ENCODE results near the gene ERC1. TPM values are rescaled to one million over a fixed set of nuclear protein-coding genes. Genes with fewer than 3 reads are reported as not detected.

The ERC1 gene
- total and polyA plus RNA-seq, 9 of the 15 experiments (the other 6 are each of a cell fraction or from before 2014, with no cell fraction given), result 0.74 to 11.8 (median 4.8) TPM

GRCh38 chr12:946212-946611, 44.8 kb upstream of the ERC1 start:
- no peak overlapping the region for H3K27ac ChIP-seq (ENCODE audit: extremely low read depth, low read depth, low read length)
- no peak for ATAC-seq
- H3K79me2 ChIP-seq (ENCODE audit: control insufficient read depth, insufficient read depth, low read length), result peaks cover 36% of the 10 kb centered on the region
- TF ChIP-seq, protein P1, sequence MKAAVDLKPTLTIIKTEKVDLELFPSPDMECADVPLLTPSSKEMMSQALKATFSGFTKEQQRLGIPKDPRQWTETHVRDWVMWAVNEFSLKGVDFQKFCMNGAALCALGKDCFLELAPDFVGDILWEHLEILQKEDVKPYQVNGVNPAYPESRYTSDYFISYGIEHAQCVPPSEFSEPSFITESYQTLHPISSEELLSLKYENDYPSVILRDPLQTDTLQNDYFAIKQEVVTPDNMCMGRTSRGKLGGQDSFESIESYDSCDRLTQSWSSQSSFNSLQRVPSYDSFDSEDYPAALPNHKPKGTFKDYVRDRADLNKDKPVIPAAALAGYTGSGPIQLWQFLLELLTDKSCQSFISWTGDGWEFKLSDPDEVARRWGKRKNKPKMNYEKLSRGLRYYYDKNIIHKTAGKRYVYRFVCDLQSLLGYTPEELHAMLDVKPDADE (conservative IDR thresholded peaks at IDR 0.05; ENCODE audit: control insufficient read depth, low read depth, low read length), result no peak
- TF ChIP-seq ZBTB9 (CRISPR knock-in tag; IDR thresholded peaks at IDR 0.05), result no peak
- no peak for TF ChIP-seq MYC (IDR thresholded peaks at IDR 0.05; ENCODE audit: low read depth, low read length)
- no peak for TF ChIP-seq MYC (CRISPR knock-in tag; IDR thresholded peaks at IDR 0.05; ENCODE audit: borderline replicate concordance, low read depth)
- TF ChIP-seq, protein P2, sequence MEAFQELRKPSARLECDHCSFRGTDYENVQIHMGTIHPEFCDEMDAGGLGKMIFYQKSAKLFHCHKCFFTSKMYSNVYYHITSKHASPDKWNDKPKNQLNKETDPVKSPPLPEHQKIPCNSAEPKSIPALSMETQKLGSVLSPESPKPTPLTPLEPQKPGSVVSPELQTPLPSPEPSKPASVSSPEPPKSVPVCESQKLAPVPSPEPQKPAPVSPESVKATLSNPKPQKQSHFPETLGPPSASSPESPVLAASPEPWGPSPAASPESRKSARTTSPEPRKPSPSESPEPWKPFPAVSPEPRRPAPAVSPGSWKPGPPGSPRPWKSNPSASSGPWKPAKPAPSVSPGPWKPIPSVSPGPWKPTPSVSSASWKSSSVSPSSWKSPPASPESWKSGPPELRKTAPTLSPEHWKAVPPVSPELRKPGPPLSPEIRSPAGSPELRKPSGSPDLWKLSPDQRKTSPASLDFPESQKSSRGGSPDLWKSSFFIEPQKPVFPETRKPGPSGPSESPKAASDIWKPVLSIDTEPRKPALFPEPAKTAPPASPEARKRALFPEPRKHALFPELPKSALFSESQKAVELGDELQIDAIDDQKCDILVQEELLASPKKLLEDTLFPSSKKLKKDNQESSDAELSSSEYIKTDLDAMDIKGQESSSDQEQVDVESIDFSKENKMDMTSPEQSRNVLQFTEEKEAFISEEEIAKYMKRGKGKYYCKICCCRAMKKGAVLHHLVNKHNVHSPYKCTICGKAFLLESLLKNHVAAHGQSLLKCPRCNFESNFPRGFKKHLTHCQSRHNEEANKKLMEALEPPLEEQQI (IDR thresholded peaks at IDR 0.05), result no peak
- TF ChIP-seq, protein P3, sequence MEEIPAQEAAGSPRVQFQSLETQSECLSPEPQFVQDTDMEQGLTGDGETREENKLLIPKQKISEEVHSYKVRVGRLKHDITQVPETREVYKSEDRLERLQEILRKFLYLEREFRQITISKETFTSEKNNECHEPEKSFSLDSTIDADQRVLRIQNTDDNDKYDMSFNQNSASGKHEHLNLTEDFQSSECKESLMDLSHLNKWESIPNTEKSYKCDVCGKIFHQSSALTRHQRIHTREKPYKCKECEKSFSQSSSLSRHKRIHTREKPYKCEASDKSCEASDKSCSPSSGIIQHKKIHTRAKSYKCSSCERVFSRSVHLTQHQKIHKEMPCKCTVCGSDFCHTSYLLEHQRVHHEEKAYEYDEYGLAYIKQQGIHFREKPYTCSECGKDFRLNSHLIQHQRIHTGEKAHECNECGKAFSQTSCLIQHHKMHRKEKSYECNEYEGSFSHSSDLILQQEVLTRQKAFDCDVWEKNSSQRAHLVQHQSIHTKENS (CRISPR knock-in tag; IDR thresholded peaks at IDR 0.05), result no peak
- TF ChIP-seq MCM3 (IDR thresholded peaks at IDR 0.05), result no peak
- no peaks in the 10 kb centered on the region for H3K9me1 ChIP-seq (ENCODE audit: control insufficient read depth, insufficient read depth, low read length)
- H2AFZ ChIP-seq (ENCODE audit: low read depth, low read length), result no peak overlapping the region
- no peak overlapping the region for H3K4me2 ChIP-seq (ENCODE audit: insufficient read depth, low read length)
- H3K36me3 ChIP-seq (ENCODE audit: control insufficient read depth, insufficient read depth, low read length), result peaks cover 8% of the 10 kb centered on the region; the same call in 1 of the 3 replicates
- H3K4me1 ChIP-seq (replicated peaks in 1 of 2; ENCODE audit: control insufficient read depth in 2 of 2, insufficient read depth in 2 of 2, low read length in 2 of 2), result peaks cover 0 to 8% of the 10 kb centered on the region in 2 experiments; a peak in 2 of 5 replicates
- H3K9me3 ChIP-seq (replicated peaks; ENCODE audit: control insufficient read depth, insufficient read depth, low read depth, low read length), result no peaks in the 10 kb centered on the region
- no peak for DNase-seq (ENCODE audit: extremely low read depth in 1 of 4, low spot score in 3 of 4)
- ChIA-PET POLR2A (interaction anchor here (0.8 kb wide), 1 partner anchor 554 kb away, joined by 3 read pairs; no protein-coding TSS in a partner anchor), CTCF (ENCODE audit: low intra/inter-chr PET ratio) (no interaction called here)
- BruUV-seq (replicated peaks), result no TSS peak
- no peak overlapping the region for H3K4me3 ChIP-seq
- no peak overlapping the region for H3K9ac ChIP-seq (ENCODE audit: insufficient read depth in 1 of 2, low read depth in 2 of 2, low read length in 2 of 2)
- FAIRE-seq, result no peak
- in situ Hi-C loops (cut with MboI), result loop anchor here (5.0 kb wide), 1 partner anchor 374 kb away; no protein-coding TSS in a partner anchor
- H3K27me3 ChIP-seq (ENCODE audit: control insufficient read depth in 2 of 2, insufficient read depth in 2 of 2, low read length in 2 of 2), result no peaks in the 10 kb centered on the region
- intact Hi-C loops (cut with micrococcal nuclease), result loop anchor here (5.0 kb wide), 4 partner anchors 34 to 374 kb away; no protein-coding TSS in a partner anchor
- no peaks in the 10 kb centered on the region for H4K20me1 ChIP-seq (replicated peaks; ENCODE audit: control insufficient read depth, insufficient read depth, low read length)

All from K562 (cell line).